ENCODE measurements around the gene MPHOSPH9.
A peak's percentile ranks its signal among the peaks of the same experiment; 100 is the strongest.

The MPHOSPH9 gene

DNA sequence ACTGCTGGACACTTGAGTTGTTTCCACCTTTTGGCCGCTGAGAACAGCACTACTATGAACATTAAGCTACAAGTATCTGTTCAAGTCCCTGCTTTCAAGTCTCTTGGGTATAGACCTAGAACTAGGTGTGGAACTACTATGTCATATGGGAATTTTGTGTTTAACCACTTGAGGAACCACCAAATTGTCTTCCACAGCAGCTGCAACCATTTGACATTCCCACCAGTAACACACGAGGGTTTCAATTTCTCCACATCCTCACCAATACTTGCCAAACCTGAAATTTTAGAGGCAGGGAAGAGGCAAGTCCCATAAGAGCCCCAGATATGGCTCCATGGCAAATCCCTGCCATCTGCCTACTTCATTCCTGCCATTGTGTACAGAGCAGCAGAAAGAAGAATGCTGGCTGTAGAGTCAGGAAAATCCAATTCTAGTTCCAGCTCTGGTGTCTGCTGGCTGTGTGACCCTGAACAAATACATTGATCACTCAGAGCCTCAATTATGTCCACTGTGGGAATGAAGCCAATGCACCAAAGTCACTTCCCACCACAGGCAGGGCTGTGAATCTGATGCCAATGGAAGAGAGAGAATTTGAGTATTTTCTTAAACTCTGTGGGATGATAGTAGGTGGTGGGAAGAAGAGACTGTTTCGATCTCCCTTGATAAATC lies 99.9 kb downstream of the MPHOSPH9 start:
- H3K4me1 ChIP-seq (ENCODE audit: insufficient read depth, low read length), result peaks cover 32% of the 10 kb centered on the region
- ATAC-seq (ENCODE audit: insufficient read depth, low read depth) (no peak), DNase-seq (no peak)
- H3K79me2 ChIP-seq (ENCODE audit: insufficient read depth, low read length), result peaks cover 2% of the 10 kb centered on the region; the same call in 1 of the 2 replicates
- H3K4me2 ChIP-seq (ENCODE audit: insufficient read depth, low read length), result no peak overlapping the region
- H3K4me3 ChIP-seq (ENCODE audit: low read depth in 1 of 2, low read length in 2 of 2), result no peak overlapping the region
- no peak overlapping the region for H2AFZ ChIP-seq (ENCODE audit: low read depth, low read length)
- H3K9ac ChIP-seq (ENCODE audit: low read depth, low read length), result peak overlapping the region; percentile 15; the same call in 1 of the 2 replicates
- H4K20me1 ChIP-seq (ENCODE audit: insufficient read depth, low read length), result no peaks in the 10 kb centered on the region
- H3K27ac ChIP-seq (ENCODE audit: low read length), result peak overlapping the region; percentile 88
- H3K27me3 ChIP-seq (ENCODE audit: insufficient read depth, low read length, poor library complexity), result no peaks in the 10 kb centered on the region
- H3K9me3 ChIP-seq (ENCODE audit: insufficient read depth, low read length, severe bottlenecking), result no peaks in the 10 kb centered on the region
- TF ChIP-seq, protein P1, sequence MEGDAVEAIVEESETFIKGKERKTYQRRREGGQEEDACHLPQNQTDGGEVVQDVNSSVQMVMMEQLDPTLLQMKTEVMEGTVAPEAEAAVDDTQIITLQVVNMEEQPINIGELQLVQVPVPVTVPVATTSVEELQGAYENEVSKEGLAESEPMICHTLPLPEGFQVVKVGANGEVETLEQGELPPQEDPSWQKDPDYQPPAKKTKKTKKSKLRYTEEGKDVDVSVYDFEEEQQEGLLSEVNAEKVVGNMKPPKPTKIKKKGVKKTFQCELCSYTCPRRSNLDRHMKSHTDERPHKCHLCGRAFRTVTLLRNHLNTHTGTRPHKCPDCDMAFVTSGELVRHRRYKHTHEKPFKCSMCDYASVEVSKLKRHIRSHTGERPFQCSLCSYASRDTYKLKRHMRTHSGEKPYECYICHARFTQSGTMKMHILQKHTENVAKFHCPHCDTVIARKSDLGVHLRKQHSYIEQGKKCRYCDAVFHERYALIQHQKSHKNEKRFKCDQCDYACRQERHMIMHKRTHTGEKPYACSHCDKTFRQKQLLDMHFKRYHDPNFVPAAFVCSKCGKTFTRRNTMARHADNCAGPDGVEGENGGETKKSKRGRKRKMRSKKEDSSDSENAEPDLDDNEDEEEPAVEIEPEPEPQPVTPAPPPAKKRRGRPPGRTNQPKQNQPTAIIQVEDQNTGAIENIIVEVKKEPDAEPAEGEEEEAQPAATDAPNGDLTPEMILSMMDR (IDR thresholded peaks at IDR 0.05; ENCODE audit: borderline replicate concordance, extremely low read depth, low read length, poor library complexity, severe bottlenecking), result no peak
- TF ChIP-seq EZH2 (IDR thresholded peaks at IDR 0.05; ENCODE audit: borderline replicate concordance, low read depth, low read length, severe bottlenecking), result no peak
- no peaks in the 10 kb centered on the region for H3K36me3 ChIP-seq (ENCODE audit: insufficient read depth, low read length)

DNA sequence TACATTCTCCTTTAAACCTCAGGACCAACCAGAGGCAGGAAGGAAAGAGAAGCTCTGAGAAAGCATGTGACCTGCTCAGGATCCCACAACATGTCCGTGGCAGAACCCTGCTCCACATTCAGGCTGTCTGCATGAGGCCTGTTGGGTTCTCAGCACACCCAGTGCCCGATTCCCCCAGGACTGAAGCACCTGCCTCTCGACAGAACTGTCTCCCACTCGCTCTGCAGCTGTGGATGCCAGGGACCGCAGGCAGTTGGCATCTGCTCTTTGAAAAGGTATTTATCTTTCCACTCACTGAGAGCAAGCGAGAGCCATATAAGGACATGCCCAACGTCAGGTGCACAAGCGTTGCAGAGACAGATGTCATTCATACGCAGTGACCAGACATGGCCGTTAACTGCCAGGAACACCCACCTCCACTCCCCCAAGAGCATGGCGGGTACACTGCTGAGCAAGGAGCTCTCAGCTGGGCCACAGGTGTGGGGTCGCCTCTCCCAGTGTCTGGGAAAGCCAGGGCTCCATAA lies 101.0 kb downstream of the MPHOSPH9 start:
- no peak overlapping the region for H3K4me3 ChIP-seq (ENCODE audit: low read depth in 1 of 2, low read length in 2 of 2)
- peak overlapping the region; percentile 34 for H3K9ac ChIP-seq (ENCODE audit: low read depth, low read length)
- H3K36me3 ChIP-seq (ENCODE audit: insufficient read depth, low read length), result no peaks in the 10 kb centered on the region
- peak; percentile 81 for DNase-seq
- peak overlapping the region; percentile 50 for H2AFZ ChIP-seq (ENCODE audit: low read depth, low read length)
- H3K4me2 ChIP-seq (ENCODE audit: insufficient read depth, low read length), result no peak overlapping the region
- TF ChIP-seq, protein P1 (IDR thresholded peaks at IDR 0.05; ENCODE audit: borderline replicate concordance, extremely low read depth, low read length, poor library complexity, severe bottlenecking), result no peak
- no peak for TF ChIP-seq EZH2 (IDR thresholded peaks at IDR 0.05; ENCODE audit: borderline replicate concordance, low read depth, low read length, severe bottlenecking)
- no peaks in the 10 kb centered on the region for H3K9me3 ChIP-seq (ENCODE audit: insufficient read depth, low read length, severe bottlenecking)
- H4K20me1 ChIP-seq (ENCODE audit: insufficient read depth, low read length), result no peaks in the 10 kb centered on the region
- H3K27ac ChIP-seq (ENCODE audit: low read length), result peak overlapping the region; percentile 88
- H3K79me2 ChIP-seq (ENCODE audit: insufficient read depth, low read length), result peaks cover 2% of the 10 kb centered on the region; the same call in 1 of the 2 replicates
- peaks cover 32% of the 10 kb centered on the region for H3K4me1 ChIP-seq (ENCODE audit: insufficient read depth, low read length)
- no peaks in the 10 kb centered on the region for H3K27me3 ChIP-seq (ENCODE audit: insufficient read depth, low read length, poor library complexity)
- peak; percentile 88 for ATAC-seq (ENCODE audit: insufficient read depth, low read depth)

DNA sequence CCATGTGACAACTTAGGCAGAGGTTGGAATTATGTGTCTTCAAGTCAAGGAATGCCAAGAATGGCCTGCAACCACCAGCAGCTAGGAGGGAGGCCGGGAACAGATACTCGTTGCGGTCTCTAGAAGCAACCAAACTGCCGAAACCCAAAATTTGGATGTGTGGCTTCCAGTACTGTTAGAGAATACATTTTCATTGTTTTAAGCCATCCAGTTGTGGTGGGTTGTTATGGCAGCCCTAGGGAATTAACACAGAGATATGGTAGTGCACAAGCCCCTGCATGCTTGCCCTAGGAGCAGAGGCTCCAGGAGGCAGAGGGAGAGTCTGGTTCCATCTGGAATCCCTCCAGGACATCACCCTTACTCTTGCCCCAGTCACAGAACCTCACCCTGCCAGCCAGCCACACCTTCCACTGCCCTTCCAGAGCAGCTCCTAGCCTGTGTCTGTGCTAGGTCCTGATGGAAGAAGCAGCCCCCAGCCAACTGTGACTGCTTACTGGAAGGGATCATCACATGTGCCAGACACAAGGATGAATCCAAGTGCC lies 101.6 kb downstream of the MPHOSPH9 start:
- no peak overlapping the region for H3K4me2 ChIP-seq (ENCODE audit: insufficient read depth, low read length)

More for the DNA sequence above, 101.6 kb downstream of the MPHOSPH9 start:
- Histone ChIP-seq H2AFZ (ENCODE audit: low read depth, low read length) (peak overlapping the region; percentile 50), H3K4me1 (ENCODE audit: insufficient read depth, low read length) (peaks cover 32% of the 10 kb centered on the region), H3K27me3 (ENCODE audit: insufficient read depth, low read length, poor library complexity) (no peaks in the 10 kb centered on the region), H3K4me3 (ENCODE audit: low read depth in 1 of 2, low read length in 2 of 2) (no peak overlapping the region), H4K20me1 (ENCODE audit: insufficient read depth, low read length) (no peaks in the 10 kb centered on the region), H3K9ac (ENCODE audit: low read depth, low read length) (peak overlapping the region; percentile 34), H3K79me2 (ENCODE audit: insufficient read depth, low read length) (peaks cover 2% of the 10 kb centered on the region; the same call in 1 of the 2 replicates), H3K9me3 (ENCODE audit: insufficient read depth, low read length, severe bottlenecking) (no peaks in the 10 kb centered on the region), H3K27ac (ENCODE audit: low read length) (peak overlapping the region; percentile 88), H3K36me3 (ENCODE audit: insufficient read depth, low read length) (no peaks in the 10 kb centered on the region)
- DNase-seq (no peak), ATAC-seq (ENCODE audit: insufficient read depth, low read depth) (no peak)
- TF ChIP-seq, protein P1 (IDR thresholded peaks at IDR 0.05; ENCODE audit: borderline replicate concordance, extremely low read depth, low read length, poor library complexity, severe bottlenecking), result no peak
- no peak for TF ChIP-seq EZH2 (IDR thresholded peaks at IDR 0.05; ENCODE audit: borderline replicate concordance, low read depth, low read length, severe bottlenecking)

Measured in DND-41 (cell line).